Upper lobe of right lung (tissue), 1 donor: ENCODE results near the gene KBTBD13. TPM values are rescaled to one million over a fixed set of nuclear protein-coding genes. Genes with fewer than 3 reads are reported as not detected.
"Not testable (repeated sequence)": the region's sequence is repeated elsewhere in the genome, so short reads cannot be mapped to it uniquely, and the experiment has no call there.

Source experiments
- ATAC-seq: fragments of 200-7000 bp; cut with Tn5 transposase; one replicate; pipeline ENCODE4 v1.9.1; 2020; ENCODE audit warnings: mild to moderate bottlenecking, moderate library complexity
- DNase-seq: peaks from one replicate; pipeline ENCODE4 v3.0.0-alpha.2; 2020
- H3K27ac ChIP-seq: fragments of 200-600 bp; one replicate; pipeline ENCODE4 v1.8.0; 2022
- H3K27me3 ChIP-seq: fragments of 200-600 bp; one replicate; pipeline ENCODE4 v1.8.0; 2022; ENCODE audit warnings: mild to moderate bottlenecking
- H3K36me3 ChIP-seq: fragments of 200-600 bp; one replicate; pipeline ENCODE4 v1.8.0; 2022
- H3K4me1 ChIP-seq: fragments of 200-600 bp; one replicate; pipeline ENCODE4 v1.8.0; 2022
- H3K4me3 ChIP-seq: fragments of 200-600 bp; one replicate; pipeline ENCODE4 v1.8.0; 2022; ENCODE audit warnings: mild to moderate bottlenecking
- H3K9me3 ChIP-seq: fragments of 200-600 bp; one replicate; pipeline ENCODE4 v1.8.0; 2022
- intact Hi-C: fragments of 100-400 bp; cut with DNase I; formaldehyde crosslinking; loops from one replicate; pipeline ENCODE4 v1.11.0; 2022
- total RNA-seq: library from RNA; stranded (reverse); fragmentation: NEBNext Ultra II Directional; extraction: Animal tissue kit (Norgen Biotek cat#: 25700); gene quantifications from one replicate; pipeline ENCODE4 v1.2.1, GENCODE V29; 2021
- TF ChIP-seq, protein P1 (sequence below): fragments of 200-600 bp; IDR thresholded peaks from one replicate; pipeline ENCODE4 v1.8.0; 2022; ENCODE audit warnings: antibody characterized with exemption
- donor health status: DM: no; HTN: yes; CAD: no; lungs with severe emphysema.

KBTBD13 gene
- total RNA-seq, 1 donor from 2014 or later, result not detected

DNA sequence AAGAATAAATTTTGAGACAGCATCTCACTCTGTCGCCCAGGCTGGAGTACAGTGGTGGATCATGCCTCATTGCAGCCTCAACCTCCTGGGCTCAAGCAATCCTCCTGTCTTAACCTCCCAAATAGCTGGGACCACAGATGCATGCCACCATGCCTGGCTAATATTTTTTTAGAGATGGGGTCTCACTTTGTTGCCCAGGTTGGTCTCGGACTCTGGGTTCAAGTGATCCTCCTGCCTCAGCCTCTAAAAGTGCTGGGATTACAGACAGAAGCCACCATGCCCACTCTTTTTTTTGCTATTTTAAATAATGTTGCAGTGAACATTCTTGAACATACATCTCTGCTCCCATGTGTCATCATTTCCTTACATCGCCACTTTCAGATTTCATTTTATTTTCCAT, 38.1 kb upstream of the KBTBD13 start:
- Histone ChIP-seq H3K27ac (no peak overlapping the region), H3K4me1 (peaks cover 5% of the 10 kb centered on the region), H3K36me3 (no peaks in the 10 kb centered on the region), H3K9me3 (no peaks in the 10 kb centered on the region), H3K4me3 (no peak overlapping the region), H3K27me3 (no peaks in the 10 kb centered on the region)
- ATAC-seq (no peak), DNase-seq (no peak)
- TF ChIP-seq, protein P1, sequence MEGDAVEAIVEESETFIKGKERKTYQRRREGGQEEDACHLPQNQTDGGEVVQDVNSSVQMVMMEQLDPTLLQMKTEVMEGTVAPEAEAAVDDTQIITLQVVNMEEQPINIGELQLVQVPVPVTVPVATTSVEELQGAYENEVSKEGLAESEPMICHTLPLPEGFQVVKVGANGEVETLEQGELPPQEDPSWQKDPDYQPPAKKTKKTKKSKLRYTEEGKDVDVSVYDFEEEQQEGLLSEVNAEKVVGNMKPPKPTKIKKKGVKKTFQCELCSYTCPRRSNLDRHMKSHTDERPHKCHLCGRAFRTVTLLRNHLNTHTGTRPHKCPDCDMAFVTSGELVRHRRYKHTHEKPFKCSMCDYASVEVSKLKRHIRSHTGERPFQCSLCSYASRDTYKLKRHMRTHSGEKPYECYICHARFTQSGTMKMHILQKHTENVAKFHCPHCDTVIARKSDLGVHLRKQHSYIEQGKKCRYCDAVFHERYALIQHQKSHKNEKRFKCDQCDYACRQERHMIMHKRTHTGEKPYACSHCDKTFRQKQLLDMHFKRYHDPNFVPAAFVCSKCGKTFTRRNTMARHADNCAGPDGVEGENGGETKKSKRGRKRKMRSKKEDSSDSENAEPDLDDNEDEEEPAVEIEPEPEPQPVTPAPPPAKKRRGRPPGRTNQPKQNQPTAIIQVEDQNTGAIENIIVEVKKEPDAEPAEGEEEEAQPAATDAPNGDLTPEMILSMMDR, result no peak
- intact Hi-C loops, result no loop called here

DNA sequence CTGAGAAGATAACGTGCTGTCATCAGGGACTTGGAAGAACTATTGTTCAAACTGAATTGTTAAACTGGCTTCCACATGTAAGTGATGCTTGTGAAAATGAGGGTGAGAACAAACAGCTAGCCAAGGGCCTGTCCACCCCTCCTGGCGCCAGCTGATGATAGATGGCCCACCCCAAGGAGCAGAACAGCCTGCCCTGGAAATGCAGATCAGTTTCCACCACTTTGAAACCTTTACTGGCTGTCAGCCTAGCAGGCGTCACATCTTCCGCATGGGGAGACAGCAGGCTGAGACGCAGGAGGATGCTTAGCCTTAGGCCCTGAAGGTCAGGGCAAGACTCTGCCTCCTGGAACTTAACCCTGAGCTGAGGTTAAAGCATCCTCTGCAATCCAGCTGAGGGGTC, 37.7 kb upstream of the KBTBD13 start:
- ATAC-seq (no peak), DNase-seq (no peak)
- no peak overlapping the region for H3K4me3 ChIP-seq
- TF ChIP-seq, protein P1, result no peak
- H3K27ac ChIP-seq, result no peak overlapping the region
- intact Hi-C loops, result no loop called here
- H3K4me1 ChIP-seq, result peaks cover 4% of the 10 kb centered on the region
- no peaks in the 10 kb centered on the region for H3K36me3 ChIP-seq
- H3K27me3 ChIP-seq, result no peaks in the 10 kb centered on the region
- no peaks in the 10 kb centered on the region for H3K9me3 ChIP-seq

DNA sequence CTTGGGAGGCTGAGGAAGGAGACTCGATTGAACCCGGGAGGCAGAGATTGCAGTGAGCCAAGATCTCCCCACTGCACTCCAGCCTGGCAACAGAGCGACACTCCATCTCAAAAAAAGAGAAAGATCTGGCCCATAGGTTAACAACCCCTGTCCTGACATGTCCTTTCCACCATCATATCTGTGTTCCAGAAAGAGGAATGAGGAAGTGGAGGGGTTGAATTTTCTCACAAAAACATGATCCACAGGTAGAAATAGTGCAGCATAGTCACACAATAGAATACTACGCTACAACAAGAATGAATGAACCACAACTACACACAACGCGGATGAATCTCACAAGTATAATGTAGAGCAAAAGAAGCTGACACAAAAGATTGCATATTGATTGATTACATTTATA, 36.1 kb upstream of the KBTBD13 start:
- ATAC-seq (no peak), DNase-seq (no peak)
- Histone ChIP-seq H3K4me1 (peaks cover 15% of the 10 kb centered on the region), H3K4me3 (no peak overlapping the region), H3K9me3 (no peaks in the 10 kb centered on the region), H3K27me3 (no peaks in the 10 kb centered on the region), H3K36me3 (no peaks in the 10 kb centered on the region), H3K27ac (no peak overlapping the region)
- TF ChIP-seq, protein P1, result no peak
- intact Hi-C loops, result no loop called here

DNA sequence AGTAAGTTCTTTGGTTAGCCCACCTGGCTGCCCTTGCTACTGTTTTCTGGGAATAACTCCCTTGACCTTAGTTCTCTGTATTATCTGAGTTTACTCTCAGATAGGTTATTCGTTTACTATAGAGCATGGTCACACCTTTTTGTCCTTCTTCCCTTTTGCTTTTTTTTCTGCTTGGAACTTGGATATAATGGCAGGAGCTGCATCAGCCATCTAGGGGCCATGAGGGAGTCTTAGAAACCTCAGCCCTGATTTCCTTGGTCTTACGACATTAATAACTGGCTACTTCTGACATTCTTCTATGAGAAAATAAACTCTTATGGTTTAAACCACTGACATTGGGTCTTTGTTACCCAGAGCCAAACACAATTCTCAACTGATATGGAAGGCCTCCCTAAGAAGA, 34.8 kb upstream of the KBTBD13 start:
- Histone ChIP-seq H3K4me1 (peaks cover 20% of the 10 kb centered on the region), H3K9me3 (no peaks in the 10 kb centered on the region), H3K36me3 (no peaks in the 10 kb centered on the region), H3K27ac (no peak overlapping the region), H3K27me3 (no peaks in the 10 kb centered on the region), H3K4me3 (no peak overlapping the region)
- intact Hi-C loops, result no loop called here
- TF ChIP-seq, protein P1, result no peak
- no peak for DNase-seq
- no peak for ATAC-seq

DNA sequence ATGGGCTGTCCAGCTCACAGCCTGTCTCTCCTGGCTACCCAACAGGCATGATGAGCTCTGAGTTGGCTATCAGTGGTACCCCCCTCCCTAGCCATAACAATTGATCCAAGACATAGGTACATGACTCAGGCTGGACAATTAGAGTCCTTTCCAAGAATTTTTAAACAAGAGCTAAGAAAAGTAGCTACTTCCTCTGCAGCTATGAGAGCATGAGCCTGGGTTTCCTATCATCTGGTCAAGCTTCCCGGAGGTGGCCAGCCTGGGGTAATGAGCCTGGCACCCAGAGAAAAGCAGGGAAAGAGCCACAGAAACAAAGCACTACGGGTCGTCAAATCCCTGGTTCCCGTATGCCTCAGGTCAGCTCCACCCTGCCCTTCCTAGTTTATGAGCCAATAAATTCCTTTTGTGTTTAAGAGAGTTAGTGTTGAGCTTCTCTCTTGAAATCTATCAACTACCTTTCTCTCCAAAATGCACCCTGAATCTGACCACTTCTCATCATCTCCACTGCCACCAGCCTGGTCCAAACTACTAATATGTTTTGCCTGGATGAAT, 33.7 kb upstream of the KBTBD13 start:
- Histone ChIP-seq H3K36me3 (no peaks in the 10 kb centered on the region), H3K27me3 (no peaks in the 10 kb centered on the region), H3K4me3 (no peak overlapping the region), H3K4me1 (peaks cover 20% of the 10 kb centered on the region), H3K27ac (no peak overlapping the region), H3K9me3 (no peaks in the 10 kb centered on the region)
- TF ChIP-seq, protein P1, result no peak
- DNase-seq (no peak), ATAC-seq (no peak)
- intact Hi-C loops, result no loop called here

DNA sequence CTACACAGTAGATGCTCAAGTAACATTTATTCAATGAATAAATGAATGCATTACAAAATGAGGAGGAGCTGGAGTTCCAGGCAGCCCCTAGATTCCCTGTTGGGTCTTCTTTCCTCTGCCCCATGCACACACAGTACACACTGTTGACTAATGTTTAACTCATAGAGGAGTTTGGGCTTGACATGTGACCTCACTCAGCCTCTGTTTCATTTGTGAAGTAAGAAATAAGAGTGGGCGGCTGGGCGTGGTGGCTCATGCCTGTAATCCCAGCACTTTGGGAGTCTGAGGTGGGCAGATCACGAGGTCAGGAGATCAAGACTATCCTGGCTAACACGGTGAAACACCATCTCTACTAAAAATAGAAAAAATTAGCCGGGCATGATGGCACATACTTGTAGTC, 32.3 kb upstream of the KBTBD13 start:
- intact Hi-C loops, result not testable (repeated sequence)
- H3K27ac ChIP-seq, result peak overlapping the region; percentile 58

More for the DNA sequence above, 32.3 kb upstream of the KBTBD13 start:
- H3K4me1 ChIP-seq, result peaks cover 21% of the 10 kb centered on the region
- DNase-seq, H3K9me3 ChIP-seq, H3K4me3 ChIP-seq, H3K27me3 ChIP-seq, H3K36me3 ChIP-seq: not testable (repeated sequence)
- peak; percentile 78 for ATAC-seq
